HEK293 (cell line): Measurements from ENCODE around the gene ALOX5.
A peak's percentile ranks its signal among the peaks of the same experiment; 100 is the strongest.

Experiments
- CTCF ChIA-PET: fragments of 350-600 bp; formaldehyde crosslinking; extraction: SDS; loops from one replicate; lab custom pipeline; 2021; ENCODE audit warnings: antibody characterized with exemption; lab: Yijun Ruan, JAX
- POLR2A ChIA-PET: fragments of 300-600 bp; formaldehyde crosslinking; extraction: SDS; loops from one replicate; lab custom pipeline; 2020; ENCODE audit warnings: antibody characterized with exemption, inconsistent platforms; lab: Yijun Ruan, JAX
- H3K27ac ChIP-seq: fragments of 200-500 bp; sonication (Bioruptor generic); 2 replicates; pipeline ENCODE4 v1.5.1; 2014; ENCODE audit warnings: low read depth, low read length, control low read depth, inconsistent platforms; ENCODE audit errors: extremely low read depth
- H3K36me3 ChIP-seq, 2 experiments: fragments of 200-500 bp in 1 of 2; sonication (Bioruptor generic) in 1 of 2; 1 replicate in 1 of 2; 2 replicates in 1 of 2; pipeline ENCODE4 v1.5.1; 2014 to 2017; ENCODE audit warnings: inconsistent platforms in 2 of 2, low read length in 2 of 2; ENCODE audit not compliant: control insufficient read depth in 2 of 2, insufficient read depth in 1 of 2
- H3K4me1 ChIP-seq: fragments of 200-500 bp; sonication (Bioruptor generic); 2 replicates; pipeline ENCODE4 v1.5.1; 2014; ENCODE audit warnings: mild to moderate bottlenecking, low read length, inconsistent platforms; ENCODE audit not compliant: control insufficient read depth, insufficient read depth
- H3K4me3 ChIP-seq: 2 replicates; pipeline ENCODE4 v1.5.1; 2011; ENCODE audit warnings: low read depth, mild to moderate bottlenecking, control low read depth, low read length, moderate library complexity
- H3K9me3 ChIP-seq: fragments of 200-500 bp; sonication (Bioruptor generic); 2 replicates; pipeline ENCODE4 v1.5.1; 2014; ENCODE audit warnings: low read depth, low read length, inconsistent platforms; ENCODE audit not compliant: control insufficient read depth, insufficient read depth
- ATF2 ChIP-seq: fragments of 450-650 bp; formaldehyde crosslinking; IDR thresholded peaks from 2 replicates; pipeline ENCODE4 v1.5.1; 2016; ENCODE audit warnings: missing biosample characterization, missing genetic modification characterization, low read depth
- KLF8 ChIP-seq: fragments of 450-650 bp; formaldehyde crosslinking; IDR thresholded peaks from 2 replicates; pipeline ENCODE4 v1.5.1; 2016; ENCODE audit warnings: missing biosample characterization, missing genetic modification characterization
- PRDM10 ChIP-seq: fragments of 450-650 bp; formaldehyde crosslinking; IDR thresholded peaks from 2 replicates; pipeline ENCODE4 v1.5.1; 2016; ENCODE audit warnings: missing biosample characterization, missing genetic modification characterization
- PRDM6 ChIP-seq: fragments of 450-650 bp; formaldehyde crosslinking; IDR thresholded peaks from 2 replicates; pipeline ENCODE4 v1.5.1; 2017; ENCODE audit warnings: missing biosample characterization, missing genetic modification characterization
- ZBTB1 ChIP-seq: fragments of 450-650 bp; formaldehyde crosslinking; IDR thresholded peaks from 2 replicates; pipeline ENCODE4 v1.5.1; 2016; ENCODE audit warnings: missing biosample characterization, missing genetic modification characterization
- ZBTB20 ChIP-seq: fragments of 450-650 bp; formaldehyde crosslinking; IDR thresholded peaks from 2 replicates; pipeline ENCODE4 v1.5.1; 2016; ENCODE audit warnings: missing biosample characterization, missing genetic modification characterization
- ZEB2 ChIP-seq: fragments of 450-650 bp; formaldehyde crosslinking; IDR thresholded peaks from 2 replicates; pipeline ENCODE4 v1.5.1; 2016; ENCODE audit warnings: missing biosample characterization, missing genetic modification characterization
- ZNF132 ChIP-seq: fragments of 450-650 bp; formaldehyde crosslinking; IDR thresholded peaks from 2 replicates; pipeline ENCODE4 v1.5.1; 2017; ENCODE audit warnings: missing biosample characterization, missing genetic modification characterization, borderline replicate concordance
- ZNF350 ChIP-seq: fragments of 450-650 bp; formaldehyde crosslinking; IDR thresholded peaks from 2 replicates; pipeline ENCODE4 v1.5.0; 2017; ENCODE audit warnings: missing biosample characterization, mild to moderate bottlenecking, missing genetic modification characterization
- ZSCAN4 ChIP-seq: fragments of 450-650 bp; formaldehyde crosslinking; IDR thresholded peaks from 2 replicates; pipeline ENCODE4 v1.5.1; 2017; ENCODE audit warnings: missing biosample characterization, missing genetic modification characterization

The ALOX5 gene

GRCh38 chr10:45432700-45433472, 58.9 kb downstream of the ALOX5 start:
- POLR2A ChIA-PET, result no interaction called here
- CTCF ChIA-PET, result interaction anchor here (0.5 kb wide), 1 partner anchor 9 kb away, joined by 3 read pairs; no protein-coding TSS in a partner anchor
- no peaks in the 10 kb centered on the region for H3K36me3 ChIP-seq
- no peak overlapping the region for H3K4me3 ChIP-seq
- TF ChIP-seq ATF2 (tag by site-specific recombination) (peak; percentile 37; the same call in 1 of the 2 replicates), ZNF132 (tag by site-specific recombination) (no peak)
- no peaks in the 10 kb centered on the region for H3K9me3 ChIP-seq
- no peak overlapping the region for H3K27ac ChIP-seq
- no peaks in the 10 kb centered on the region for H3K4me1 ChIP-seq

- CTCF ChIA-PET, result interaction anchor here (0.5 kb wide), 2 partner anchors 8 to 182 kb away, joined by 3 to 4 read pairs; no protein-coding TSS in a partner anchor
- H3K4me3 ChIP-seq, result no peak overlapping the region
- TF ChIP-seq ATF2 (tag by site-specific recombination) (no peak), KLF8 (tag by site-specific recombination) (no peak), ZBTB1 (tag by site-specific recombination) (no peak), ZBTB20 (peak; percentile 53), ZSCAN4 (tag by site-specific recombination) (no peak), PRDM10 (tag by site-specific recombination) (no peak), ZNF350 (tag by site-specific recombination) (no peak), PRDM6 (tag by site-specific recombination) (no peak), ZEB2 (no peak)
- no peaks in the 10 kb centered on the region for H3K36me3 ChIP-seq
- no peak overlapping the region for H3K27ac ChIP-seq
- no peaks in the 10 kb centered on the region for H3K9me3 ChIP-seq
- POLR2A ChIA-PET, result no interaction called here
- H3K4me1 ChIP-seq, result no peaks in the 10 kb centered on the region
These were observed 59.9 kb downstream of the ALOX5 start for GRCh38 chr10:45433716-45434469.
